Epithelial cell of prostate (primary cell): ENCODE measurements around the gene DPPA3.
"Not testable (repeated sequence)": the region's sequence is repeated elsewhere in the genome, so short reads cannot be mapped to it uniquely, and the experiment has no call there.

ENCODE experiments used
- DNase-seq: peaks from one replicate; pipeline ENCODE4 v3.0.0-alpha.2; 2011; ENCODE audit warnings: low read depth, low spot score
- H3K27ac ChIP-seq: fragments of 450-650 bp; 2 replicates; pipeline ENCODE4 v1.5.1; 2017; ENCODE audit warnings: mild to moderate bottlenecking

DPPA3 gene

DNA sequence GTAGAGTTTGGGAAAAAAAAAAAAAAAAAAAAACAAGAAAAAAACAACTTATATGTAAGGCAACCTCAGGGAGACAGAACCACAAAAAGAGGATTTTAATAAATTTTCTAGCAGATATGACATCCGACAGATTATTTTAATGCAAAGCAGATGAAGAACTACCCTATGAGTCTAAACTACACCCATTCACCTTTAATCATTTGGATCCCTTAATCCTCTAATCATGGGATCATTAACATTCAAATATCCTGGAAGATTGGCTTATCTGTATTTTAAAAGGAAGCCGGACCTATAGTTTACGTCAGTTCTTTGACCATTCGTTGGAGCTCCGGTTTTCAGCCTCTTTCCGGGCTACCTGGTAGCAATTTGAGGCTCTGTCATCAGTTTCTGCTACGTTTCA, at the start of gene DPPA3:
Gene DPPA3 (plus strand): TSS at position 301 of the 400 bp plus-strand sequence. CDS start 138 bp downstream, outside the sequence.
- DNase-seq: no peak

GRCh38 chr12:7661741-7662140, 49.5 kb upstream of the DPPA3 start:
- no peak overlapping the region for H3K27ac ChIP-seq
- no peak for DNase-seq

More for the DNA sequence above, at the start of gene DPPA3:
- H3K27ac ChIP-seq: no peak within 1 kb of the TSS

GRCh38 chr12:7666595-7666994, 44.6 kb upstream of the DPPA3 start:
- H3K27ac ChIP-seq: no peak overlapping the region
- DNase-seq: no peak

DNA sequence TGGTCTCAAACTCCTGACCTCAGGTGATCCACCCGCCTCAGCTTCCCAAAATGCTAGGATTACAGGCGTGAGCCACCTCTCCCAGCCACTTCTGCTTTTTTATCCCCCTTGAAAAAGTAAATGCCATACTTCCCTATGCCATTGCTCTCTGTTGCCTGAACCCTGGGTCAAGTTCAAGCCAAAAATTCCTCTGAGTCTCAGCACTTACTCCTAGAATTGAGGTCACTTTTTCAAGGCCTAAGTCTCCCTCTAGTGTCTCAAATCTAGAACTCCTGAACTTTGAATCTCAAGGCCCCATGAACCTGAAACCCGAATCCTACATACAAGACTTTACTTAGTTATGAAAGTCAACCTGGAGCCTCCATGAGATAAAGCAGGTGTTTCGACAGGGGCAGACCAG, 44.1 kb upstream of the DPPA3 start:
- no peak for DNase-seq
- H3K27ac ChIP-seq: no peak overlapping the region

GRCh38 chr12:7668171-7668570, 43.1 kb upstream of the DPPA3 start:
- DNase-seq: no peak
- no peak overlapping the region for H3K27ac ChIP-seq

DNA sequence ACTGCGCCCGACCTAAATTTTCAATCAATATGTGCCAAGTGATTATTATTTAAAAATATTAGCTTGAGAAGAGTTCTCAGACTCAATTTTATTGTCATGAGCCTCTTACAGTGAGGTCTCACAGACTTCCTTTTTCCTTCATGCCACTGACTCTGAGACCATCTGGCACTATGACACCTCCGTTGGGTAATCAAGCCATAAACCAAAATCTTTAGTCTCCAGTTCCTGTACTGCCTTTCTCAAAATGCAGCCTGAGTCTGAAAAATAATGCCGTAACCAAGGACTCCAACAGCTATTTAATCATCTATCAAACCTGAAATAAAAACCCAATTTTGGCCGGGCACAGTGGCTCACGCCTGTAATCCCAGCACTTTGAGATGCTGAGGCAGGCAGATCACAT, 35.8 kb upstream of the DPPA3 start:
- not testable (repeated sequence) for H3K27ac ChIP-seq, DNase-seq

GRCh38 chr12:7677432-7677888, 33.8 kb upstream of the DPPA3 start:
- not testable (repeated sequence) for H3K27ac ChIP-seq, DNase-seq

- no peak overlapping the region for H3K27ac ChIP-seq
- DNase-seq: no peak
Measured at GRCh38 chr12:7678744-7679143, 32.5 kb upstream of the DPPA3 start.

DNA sequence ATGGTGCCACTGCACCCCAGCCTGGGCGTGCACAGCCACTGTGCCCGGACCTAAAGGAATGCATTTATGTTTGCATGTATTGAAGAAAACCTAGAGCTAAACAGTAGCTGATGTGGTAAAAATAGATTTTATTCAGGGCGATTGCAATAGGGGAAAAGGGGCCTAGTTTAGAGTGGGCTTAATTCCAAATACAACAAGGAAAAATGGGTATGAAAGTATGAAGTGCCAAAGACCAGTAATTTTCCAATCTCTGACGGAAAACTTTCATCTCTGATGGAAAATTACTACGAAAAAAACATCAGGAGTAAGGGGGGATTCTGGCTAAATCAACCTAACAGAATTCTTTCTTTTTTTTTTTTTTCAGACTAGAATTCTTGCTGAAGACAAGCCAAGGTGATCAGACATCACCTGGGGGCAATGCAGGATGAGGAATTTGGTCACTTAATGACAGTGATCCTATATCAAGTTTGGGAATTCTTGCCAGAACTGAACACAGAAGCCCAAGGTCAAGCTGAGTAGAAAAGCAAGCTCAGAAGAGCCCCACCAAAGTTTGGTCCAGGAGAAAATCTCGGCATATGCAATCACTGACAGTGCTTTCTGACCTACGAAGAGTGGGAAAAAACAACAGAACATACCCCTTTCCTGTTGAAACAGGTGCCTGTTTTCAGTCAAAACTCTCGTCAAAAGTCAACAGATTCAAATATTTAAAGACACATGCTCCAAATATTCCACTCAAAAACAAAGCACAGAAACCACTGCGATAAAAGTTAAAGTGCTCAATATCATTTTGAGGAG, 31.8 kb upstream of the DPPA3 start:
- no peak for DNase-seq
- no peak overlapping the region for H3K27ac ChIP-seq

GRCh38 chr12:7681535-7681934, 29.7 kb upstream of the DPPA3 start:
- no peak overlapping the region for H3K27ac ChIP-seq
- no peak for DNase-seq

- H3K27ac ChIP-seq: no peak overlapping the region
- DNase-seq: no peak
Measured at GRCh38 chr12:7693793-7694192, 17.4 kb upstream of the DPPA3 start.

DNA sequence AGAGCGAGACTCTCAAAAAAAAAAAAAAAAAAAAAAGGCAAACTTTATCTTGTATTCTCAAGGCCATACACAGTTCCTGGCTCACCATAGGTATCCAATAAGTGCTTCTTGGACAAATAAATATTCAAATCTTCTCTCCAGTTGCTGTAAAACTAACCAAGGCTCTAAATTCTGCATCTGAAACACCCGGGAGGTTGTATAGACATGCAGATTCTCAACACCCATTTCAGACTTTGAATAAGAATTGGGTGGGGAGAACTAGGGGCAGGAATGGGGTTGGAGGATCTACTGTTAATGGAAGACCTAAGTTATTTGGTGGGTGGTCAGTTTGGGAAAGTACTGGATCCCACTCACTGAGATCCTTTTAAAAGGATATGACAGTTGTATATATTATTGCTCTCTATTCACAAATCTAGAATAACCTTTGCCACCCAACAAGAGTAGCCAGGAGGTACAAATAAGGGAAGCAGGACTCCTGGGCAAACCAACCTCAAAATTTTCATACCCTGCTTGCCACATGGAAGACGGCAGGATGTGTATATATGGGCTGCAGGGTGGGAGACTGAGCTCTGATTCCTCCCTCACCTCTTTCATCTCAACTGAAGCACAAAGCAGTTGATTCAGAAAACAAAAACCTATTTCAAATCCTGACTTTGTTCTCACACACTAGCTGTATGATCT, 16.5 kb upstream of the DPPA3 start:
- no peak overlapping the region for H3K27ac ChIP-seq
- no peak for DNase-seq

GRCh38 chr12:7695237-7695560, 16.0 kb upstream of the DPPA3 start:
- H3K27ac ChIP-seq: no peak overlapping the region
- DNase-seq: no peak

- no peak within 1 kb of the TSS for H3K27ac ChIP-seq
- no peak for DNase-seq
Measured at GRCh38 chr12:7695566-7696197, 15.6 kb upstream of the DPPA3 start, which contains the start of gene GDF3. Gene GDF3 (minus strand): TSS chr12:7695775. CDS start chr12:7695728, 47 bp downstream.

DNA sequence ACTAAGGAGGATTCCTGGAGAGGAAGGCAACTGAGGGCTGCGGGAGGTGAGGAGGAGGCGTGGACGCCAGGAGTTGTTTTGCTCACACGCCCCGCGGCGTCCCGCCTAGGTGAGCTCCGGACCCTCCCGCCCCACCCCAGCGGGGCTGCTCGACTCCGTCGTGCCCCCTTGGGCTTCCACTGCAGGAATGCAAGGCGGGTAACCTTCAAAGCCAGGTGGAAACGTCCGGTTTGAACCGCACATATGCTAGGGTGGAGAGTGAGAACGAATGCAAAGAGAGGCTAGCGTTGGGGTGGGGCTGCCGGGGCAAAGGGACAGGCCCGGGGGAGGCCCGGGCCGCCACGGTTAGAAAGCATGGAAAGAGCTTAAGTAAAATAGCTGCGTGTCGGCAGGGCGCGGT, 5.4 kb upstream of the DPPA3 start:
- H3K27ac ChIP-seq: no peak overlapping the region
- no peak for DNase-seq

DNA sequence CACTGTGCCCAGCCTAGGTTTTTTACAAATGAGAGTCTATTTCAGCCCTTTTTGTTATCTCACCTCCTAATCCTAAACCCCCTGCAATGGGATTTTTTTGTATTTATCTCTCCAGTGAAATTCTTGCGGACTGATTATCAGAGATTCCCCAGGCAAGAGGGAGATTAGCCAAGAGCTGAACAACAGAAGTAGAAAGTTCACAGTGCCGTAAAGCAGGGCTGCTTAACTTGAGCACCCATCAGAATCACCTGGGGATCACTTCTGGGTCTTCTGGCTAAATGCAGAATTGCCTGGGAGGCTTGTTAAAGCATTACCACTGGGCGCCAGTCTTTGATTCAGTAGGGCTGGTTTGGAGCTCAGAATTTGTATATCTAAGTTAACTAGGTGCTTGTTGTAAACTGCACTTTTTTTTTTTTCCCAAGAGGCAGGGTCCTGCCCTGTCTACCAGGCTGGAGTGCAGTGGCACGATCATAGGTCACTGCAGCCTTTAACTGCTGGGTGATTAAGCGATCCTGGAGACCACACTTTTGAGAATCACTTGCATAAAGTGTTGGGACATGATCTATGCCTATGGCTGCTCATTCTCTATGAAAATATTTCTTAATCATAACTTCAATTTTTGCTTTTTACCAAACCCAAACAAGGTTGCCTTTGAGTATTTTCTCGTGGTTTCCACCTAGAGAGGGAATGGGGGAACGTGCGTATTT, 1.1 kb upstream of the DPPA3 start:
- no peak for DNase-seq
- H3K27ac ChIP-seq: no peak overlapping the region

DNA sequence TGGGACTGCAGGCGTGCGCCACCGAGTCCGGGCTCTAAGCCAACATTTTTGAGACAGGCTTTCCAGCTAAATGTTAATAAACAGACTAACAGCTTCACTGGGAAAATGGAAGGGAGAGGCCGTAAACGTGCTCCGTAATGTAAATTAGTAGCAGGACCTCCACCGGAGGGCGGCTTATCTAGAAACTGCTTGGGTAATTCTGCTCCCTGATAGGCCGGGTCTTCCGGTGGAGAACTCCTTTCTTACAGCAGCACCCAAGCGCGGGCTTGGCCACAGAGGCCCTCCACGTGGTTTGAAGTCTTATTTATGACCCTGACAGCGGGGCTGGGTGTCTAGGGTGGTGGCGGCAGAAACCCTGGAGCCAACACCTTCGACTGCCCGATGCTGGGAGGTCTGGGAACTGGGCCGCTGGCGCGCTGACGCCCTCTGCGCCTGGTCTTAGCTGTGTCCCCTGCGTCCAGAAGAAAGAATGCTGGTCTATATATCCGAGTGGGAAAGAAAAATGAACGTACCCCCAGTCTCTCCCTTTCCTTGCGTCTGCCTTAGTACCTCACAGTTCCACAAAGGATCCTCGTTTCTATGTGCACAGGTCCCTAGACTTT, 1.7 kb downstream of the DPPA3 start:
- no peak for DNase-seq
- H3K27ac ChIP-seq: no peak overlapping the region

- DNase-seq: no peak
Measured at GRCh38 chr12:7716381-7716780, 5.1 kb downstream of the DPPA3 start.

GRCh38 chr12:7719946-7720730, 8.9 kb downstream of the DPPA3 start:
- H3K27ac ChIP-seq: no peak overlapping the region

More at GRCh38 chr12:7716381-7716780, 5.1 kb downstream of the DPPA3 start:
- no peak overlapping the region for H3K27ac ChIP-seq

More at GRCh38 chr12:7719946-7720730, 8.9 kb downstream of the DPPA3 start:
- DNase-seq: no peak
